ENCODE results near the gene MIPEP. TPM values are rescaled to one million over a fixed set of nuclear protein-coding genes. Genes with fewer than 3 reads are reported as not detected.

Gene MIPEP
- polyA plus RNA-seq, 1 donor (not counting 4 experiments of a cell fraction or from before 2014, with no cell fraction given) = 35.0 TPM

DNA sequence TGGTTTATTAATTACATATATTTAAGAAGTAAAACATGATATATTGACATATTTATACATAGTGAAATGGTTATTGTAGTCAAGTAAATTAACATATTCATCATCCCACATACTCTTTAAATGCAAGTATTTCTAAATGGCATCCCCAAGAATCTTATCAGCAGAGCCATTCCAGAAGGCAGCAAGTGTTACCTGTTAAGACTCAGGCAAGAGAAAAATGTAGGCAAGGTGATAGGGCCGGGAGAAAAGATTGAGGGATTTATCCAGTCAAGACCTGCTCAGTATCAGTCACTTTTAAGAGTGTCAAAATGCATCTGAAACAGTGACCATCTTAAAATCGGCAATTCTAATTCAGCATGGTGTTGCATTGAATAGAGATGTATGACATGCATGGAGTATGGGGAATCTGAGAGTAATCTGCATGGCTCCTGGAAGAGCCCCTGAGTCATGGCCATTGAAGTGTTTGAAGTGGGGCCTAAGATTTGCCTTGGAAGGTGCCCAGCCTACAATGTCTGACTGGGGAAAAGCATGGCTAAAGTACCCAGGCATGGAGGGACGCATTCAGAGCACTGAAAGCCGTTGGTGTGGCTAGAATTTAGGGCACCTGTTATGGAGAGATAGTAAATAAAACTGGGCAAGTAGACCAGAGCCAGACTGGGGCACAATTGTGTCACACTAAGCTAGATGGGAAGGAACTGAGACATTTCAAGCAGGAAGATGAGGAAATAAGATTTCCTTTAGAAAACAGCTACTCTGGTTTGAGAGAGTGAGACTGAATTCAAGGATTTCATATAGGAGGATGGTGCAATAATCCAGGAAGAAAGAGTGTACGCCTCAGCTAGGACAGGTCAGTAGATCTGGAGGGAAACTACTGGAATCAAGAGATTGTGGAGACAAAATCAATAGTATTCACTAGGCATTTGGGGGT, 33.1 kb upstream of the MIPEP start:
- Histone ChIP-seq H3K79me2 (ENCODE audit: control insufficient read depth, insufficient read depth, low read length) (no peaks in the 10 kb centered on the region), H3K9me3 (ENCODE audit: control insufficient read depth, low read depth, low read length) (no peaks in the 10 kb centered on the region), H3K4me3 (ENCODE audit: control insufficient read depth in 2 of 3, extremely low read depth in 1 of 3, insufficient read depth in 2 of 3, low read depth in 1 of 3, low read length in 3 of 3) (no peak overlapping the region), H2AFZ (ENCODE audit: control insufficient read depth, low read length) (no peak overlapping the region), H3K4me1 (ENCODE audit: control insufficient read depth, extremely low read depth, insufficient read depth, low read length) (peaks cover 4% of the 10 kb centered on the region), H3K27ac (ENCODE audit: control insufficient read depth, insufficient read depth, low read length) (no peak overlapping the region), H3K9ac (ENCODE audit: control insufficient read depth, extremely low read depth, insufficient read depth, low read length) (no peak overlapping the region), H3K4me2 (ENCODE audit: control insufficient read depth, extremely low read depth, insufficient read depth, low read depth, low read length) (no peak overlapping the region), H4K20me1 (ENCODE audit: control insufficient read depth, extremely low read depth, insufficient read depth, low read length) (no peaks in the 10 kb centered on the region), H3K27me3 (ENCODE audit: control insufficient read depth, extremely low read depth, insufficient read depth, low read length) (no peaks in the 10 kb centered on the region), H3K36me3 (ENCODE audit: control insufficient read depth in 2 of 2, extremely low read depth in 1 of 2, insufficient read depth in 2 of 2, low read length in 2 of 2) (no peaks in the 10 kb centered on the region), H3K9me1 (ENCODE audit: control insufficient read depth, extremely low read depth, insufficient read depth, low read length) (no peaks in the 10 kb centered on the region)
- no peak for TF ChIP-seq CTCF (optimal IDR thresholded peaks at IDR 0.05 in 1 of 3, IDR thresholded peaks at IDR 0.05 in 1 of 3, conservative IDR thresholded peaks at IDR 0.05 in 1 of 3; ENCODE audit: extremely low read depth in 1 of 3, insufficient read depth in 2 of 3, low read length in 3 of 3)
- no peak for TF ChIP-seq EZH2 (IDR thresholded peaks at IDR 0.05; ENCODE audit: low read length)
- dilution Hi-C loops (cut with MboI; ENCODE audit: extremely low pct_ligation_motif_present, low sequenced_read_pairs) = no loop called here
- DNase-seq (ENCODE audit: low read depth, low spot score) (no peak), FAIRE-seq (no peak)

- H3K9me3 ChIP-seq (ENCODE audit: control insufficient read depth, low read depth, low read length) = no peaks in the 10 kb centered on the region
- dilution Hi-C loops (cut with MboI; ENCODE audit: extremely low pct_ligation_motif_present, low sequenced_read_pairs) = no loop called here
- peak; percentile 19 for DNase-seq (ENCODE audit: low read depth, low spot score)
- no peak overlapping the region for H2AFZ ChIP-seq (ENCODE audit: control insufficient read depth, low read length)
- no peaks in the 10 kb centered on the region for H3K79me2 ChIP-seq (ENCODE audit: control insufficient read depth, insufficient read depth, low read length)
- TF ChIP-seq CTCF (optimal IDR thresholded peaks at IDR 0.05 in 1 of 3, IDR thresholded peaks at IDR 0.05 in 1 of 3, conservative IDR thresholded peaks at IDR 0.05 in 1 of 3; ENCODE audit: extremely low read depth in 1 of 3, insufficient read depth in 2 of 3, low read length in 3 of 3) (peak in 2 of 3 experiments; percentile 39 to 60), EZH2 (IDR thresholded peaks at IDR 0.05; ENCODE audit: low read length) (no peak)
- no peaks in the 10 kb centered on the region for H3K36me3 ChIP-seq (ENCODE audit: control insufficient read depth in 2 of 2, extremely low read depth in 1 of 2, insufficient read depth in 2 of 2, low read length in 2 of 2)
- H3K27me3 ChIP-seq (ENCODE audit: control insufficient read depth, extremely low read depth, insufficient read depth, low read length) = no peaks in the 10 kb centered on the region
- peak; percentile 59 for FAIRE-seq
- no peak overlapping the region for H3K4me3 ChIP-seq (ENCODE audit: control insufficient read depth in 2 of 3, extremely low read depth in 1 of 3, insufficient read depth in 2 of 3, low read depth in 1 of 3, low read length in 3 of 3)
- H3K27ac ChIP-seq (ENCODE audit: control insufficient read depth, insufficient read depth, low read length) = no peak overlapping the region
- no peak overlapping the region for H3K4me2 ChIP-seq (ENCODE audit: control insufficient read depth, extremely low read depth, insufficient read depth, low read depth, low read length)
- no peaks in the 10 kb centered on the region for H4K20me1 ChIP-seq (ENCODE audit: control insufficient read depth, extremely low read depth, insufficient read depth, low read length)
- H3K9me1 ChIP-seq (ENCODE audit: control insufficient read depth, extremely low read depth, insufficient read depth, low read length) = no peaks in the 10 kb centered on the region
- peaks cover 4% of the 10 kb centered on the region for H3K4me1 ChIP-seq (ENCODE audit: control insufficient read depth, extremely low read depth, insufficient read depth, low read length)
- H3K9ac ChIP-seq (ENCODE audit: control insufficient read depth, extremely low read depth, insufficient read depth, low read length) = no peak overlapping the region
Observed at GRCh38 chr13:23921451-23921888, 32.3 kb upstream of the MIPEP start.
